GM19025 (cell line): ENCODE measurements around the gene UTS2R.
A peak's percentile ranks its signal among the peaks of the same experiment; 100 is the strongest.
"Not testable (repeated sequence)": the region's sequence is repeated elsewhere in the genome, so short reads cannot be mapped to it uniquely, and the experiment has no call there.

ENCODE experiments used
- ATAC-seq: cut with Tn5 transposase; IDR thresholded peaks from one replicate; pipeline ENCODE4 v1.9.1; 2021; ENCODE audit warnings: mild to moderate bottlenecking, low read depth, moderate library complexity; ENCODE audit not compliant: unreplicated experiment

The UTS2R gene

DNA sequence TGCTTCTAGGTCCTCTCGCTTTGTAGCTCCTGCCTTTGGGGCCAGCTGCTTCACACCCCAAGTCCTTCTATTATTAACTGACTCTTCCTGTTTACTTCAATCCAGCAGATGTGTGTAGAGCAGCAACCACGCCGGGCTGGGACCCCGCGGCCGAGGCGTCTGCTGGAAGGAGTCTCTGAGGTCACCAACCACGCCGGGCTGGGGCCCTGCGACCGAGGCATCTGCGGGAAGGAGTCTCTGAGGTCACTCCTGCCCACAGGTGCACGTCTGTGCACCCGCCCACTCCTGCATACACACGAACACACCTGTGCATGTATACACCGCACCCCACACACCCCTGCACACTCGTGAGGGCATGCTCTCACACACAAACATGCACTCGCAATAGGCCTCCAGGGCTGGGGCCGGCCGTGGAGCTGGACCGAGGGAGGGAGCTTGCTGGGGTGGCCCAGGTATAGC lies 20.3 kb upstream of the UTS2R start:
- peak; percentile 54 for ATAC-seq

DNA sequence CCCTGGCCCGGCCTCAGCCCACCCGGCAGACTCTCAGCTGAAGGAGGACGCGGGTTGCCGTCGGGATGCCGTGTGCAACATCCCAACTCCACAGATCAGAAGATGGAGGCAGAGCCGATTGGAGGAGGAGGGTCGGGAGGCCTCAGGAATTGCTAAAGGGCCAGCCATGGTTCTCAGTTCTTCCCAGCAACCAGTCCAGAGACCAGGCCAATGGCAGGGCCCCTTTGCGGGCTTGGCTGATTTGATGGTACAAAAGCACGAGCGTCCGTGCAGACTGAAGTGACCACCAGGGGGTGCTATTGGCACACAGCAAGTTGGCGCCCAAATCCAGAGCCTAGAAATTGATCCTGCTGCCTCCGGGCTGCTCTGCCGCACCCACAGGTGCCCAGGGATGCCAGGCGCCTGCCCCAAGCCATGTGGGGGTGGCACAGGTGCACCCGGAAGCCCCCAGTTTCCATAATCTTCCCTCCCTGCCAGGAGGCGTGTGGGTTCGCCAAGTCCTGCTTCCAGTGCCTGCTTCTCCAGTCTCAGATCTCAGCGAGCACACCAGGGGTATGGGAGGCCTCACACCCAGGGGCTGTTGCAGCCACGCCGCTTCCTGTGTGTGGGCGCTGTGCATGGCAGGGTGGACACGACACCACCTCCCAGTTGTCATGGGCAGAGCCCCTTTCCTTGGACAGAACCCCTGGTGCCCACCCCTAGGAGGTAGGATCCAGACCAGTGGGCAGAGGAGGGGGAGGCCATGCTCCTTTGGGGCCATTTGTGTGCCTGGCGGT lies 19.7 kb upstream of the UTS2R start:
- ATAC-seq = peak; percentile 24

DNA sequence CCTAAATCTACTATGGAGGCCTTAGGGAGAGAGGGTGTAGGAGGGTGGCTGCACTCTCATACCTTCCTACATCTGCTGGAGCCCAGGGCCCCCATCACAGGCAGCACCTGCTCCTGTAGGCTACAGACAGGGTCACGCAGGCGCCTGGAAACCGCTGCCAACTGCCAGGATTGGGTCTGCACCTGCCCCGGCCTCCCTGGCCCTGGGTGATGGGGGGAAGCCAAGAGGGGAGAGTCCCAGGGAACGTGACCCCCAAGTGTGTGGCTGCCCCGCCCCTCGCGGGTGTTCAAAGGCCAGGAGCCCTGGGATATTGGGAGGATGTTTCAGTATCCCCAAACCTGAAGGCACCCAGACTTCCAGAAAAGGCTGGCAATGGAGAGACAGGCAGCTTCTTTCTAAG lies 18.1 kb upstream of the UTS2R start:
- no peak for ATAC-seq

- ATAC-seq = no peak
Measured at GRCh38 chr17:82354804-82355308, 16.7 kb upstream of the UTS2R start.

- ATAC-seq = no peak
Measured at GRCh38 chr17:82355770-82356427, 15.7 kb upstream of the UTS2R start.

GRCh38 chr17:82356845-82357355 lies 14.7 kb upstream of the UTS2R start:
- ATAC-seq = no peak

DNA sequence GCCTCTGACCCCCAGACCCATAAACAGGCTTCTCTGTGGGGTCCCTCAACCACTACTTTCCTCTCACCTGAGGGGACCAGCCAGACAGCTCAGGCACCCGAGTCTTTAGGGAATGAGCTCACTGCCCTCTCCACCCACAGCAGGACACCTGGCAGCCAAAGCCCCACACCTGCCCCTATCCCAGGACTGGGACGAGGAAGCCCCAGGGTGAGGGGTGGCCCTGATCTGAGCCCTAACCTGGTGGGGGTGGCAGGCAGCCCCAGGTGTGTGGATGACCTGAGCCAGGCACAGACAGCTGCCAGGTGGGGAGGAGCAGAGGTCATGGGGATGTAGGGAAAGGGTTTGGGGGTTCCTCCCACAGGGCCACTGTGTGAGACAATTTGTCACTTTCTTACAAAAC lies 14.2 kb upstream of the UTS2R start:
- ATAC-seq = no peak

GRCh38 chr17:82358465-82359350 lies 12.9 kb upstream of the UTS2R start, which contains the start of gene TEX19:
Gene TEX19, plus strand, starts transcription at chr17:82359247. Its CDS starts 2,904 bp downstream, at chr17:82362151.
- ATAC-seq = no peak

DNA sequence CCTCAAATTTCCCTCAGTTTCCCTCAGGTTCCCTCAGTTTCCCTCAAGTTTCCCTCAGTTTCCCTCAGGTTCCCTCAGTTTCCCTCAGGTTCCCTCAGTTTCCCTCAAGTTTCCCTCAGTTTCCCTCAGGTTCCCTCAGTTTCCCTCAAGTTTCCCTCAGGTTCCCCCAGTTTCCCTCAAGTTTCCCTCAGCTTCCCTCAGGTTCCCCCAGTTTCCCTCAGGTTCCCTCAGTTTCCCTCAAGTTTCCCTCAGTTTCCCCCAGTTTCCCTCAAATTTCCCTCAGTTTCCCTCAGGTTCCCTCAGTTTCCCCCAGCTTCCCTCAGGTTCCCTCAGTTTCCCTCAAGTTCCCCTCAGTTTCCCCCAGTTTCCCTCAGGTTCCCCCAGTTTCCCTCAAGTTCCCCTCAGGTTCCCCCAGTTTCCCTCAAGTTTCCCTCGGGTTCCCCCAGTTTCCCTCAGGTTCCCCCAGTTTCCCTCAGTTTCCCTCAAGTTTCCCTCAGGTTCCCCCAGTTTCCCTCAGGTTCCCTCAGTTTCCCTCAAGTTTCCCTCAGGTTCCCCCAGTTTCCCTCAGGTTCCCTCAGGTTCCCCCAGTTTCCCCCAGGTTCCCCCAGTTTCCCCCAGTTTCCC lies 12.0 kb upstream of the UTS2R start:
- ATAC-seq = not testable (repeated sequence)

GRCh38 chr17:82361885-82362633 lies 9.5 kb upstream of the UTS2R start:
- ATAC-seq = no peak

GRCh38 chr17:82365606-82366295 lies 5.8 kb upstream of the UTS2R start:
- no peak for ATAC-seq

- no peak for ATAC-seq
Measured at GRCh38 chr17:82366749-82367148, 4.8 kb upstream of the UTS2R start.

DNA sequence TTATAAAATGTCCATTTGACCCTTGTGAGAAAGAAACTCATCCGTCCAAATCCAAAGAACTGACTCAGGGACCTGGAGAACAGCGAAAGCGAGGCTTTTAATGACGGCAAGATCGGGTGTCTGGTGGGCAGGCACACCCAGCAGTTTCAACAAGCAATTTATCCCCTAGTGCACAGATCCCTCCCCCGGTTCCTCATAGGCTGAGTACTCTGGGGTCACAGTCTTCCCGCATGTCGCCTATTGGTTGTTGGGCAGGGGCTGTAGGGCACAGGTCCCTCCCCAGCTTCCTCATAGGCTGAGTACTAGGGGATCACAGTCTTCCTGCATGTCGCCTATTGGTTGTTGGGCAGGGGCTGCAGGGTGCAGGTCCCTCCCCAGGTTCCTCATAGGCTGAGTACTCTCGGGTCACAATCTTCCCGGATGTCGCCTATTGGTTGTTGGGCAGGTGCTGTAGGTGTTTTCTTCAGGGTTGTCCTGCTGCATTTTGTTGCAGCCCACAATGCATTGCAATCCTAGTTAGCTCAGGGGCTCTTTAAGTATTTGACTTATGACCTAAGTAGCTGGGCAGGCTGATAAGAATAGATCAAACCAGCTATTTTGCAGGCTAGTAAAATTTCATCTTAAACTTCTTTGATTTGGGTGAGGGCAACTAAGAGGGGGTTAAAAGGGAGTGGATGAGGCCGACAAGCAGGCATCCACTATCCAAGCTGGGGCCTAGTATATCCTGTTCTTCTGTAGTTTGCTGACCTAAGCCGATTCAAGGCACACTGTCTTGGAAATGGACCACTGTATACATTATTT lies 3.6 kb upstream of the UTS2R start:
- ATAC-seq = no peak

GRCh38 chr17:82369211-82369610 lies 2.4 kb upstream of the UTS2R start:
- ATAC-seq = no peak

- no peak for ATAC-seq
Measured at GRCh38 chr17:82370471-82371332, 863 bp upstream of the UTS2R start.

DNA sequence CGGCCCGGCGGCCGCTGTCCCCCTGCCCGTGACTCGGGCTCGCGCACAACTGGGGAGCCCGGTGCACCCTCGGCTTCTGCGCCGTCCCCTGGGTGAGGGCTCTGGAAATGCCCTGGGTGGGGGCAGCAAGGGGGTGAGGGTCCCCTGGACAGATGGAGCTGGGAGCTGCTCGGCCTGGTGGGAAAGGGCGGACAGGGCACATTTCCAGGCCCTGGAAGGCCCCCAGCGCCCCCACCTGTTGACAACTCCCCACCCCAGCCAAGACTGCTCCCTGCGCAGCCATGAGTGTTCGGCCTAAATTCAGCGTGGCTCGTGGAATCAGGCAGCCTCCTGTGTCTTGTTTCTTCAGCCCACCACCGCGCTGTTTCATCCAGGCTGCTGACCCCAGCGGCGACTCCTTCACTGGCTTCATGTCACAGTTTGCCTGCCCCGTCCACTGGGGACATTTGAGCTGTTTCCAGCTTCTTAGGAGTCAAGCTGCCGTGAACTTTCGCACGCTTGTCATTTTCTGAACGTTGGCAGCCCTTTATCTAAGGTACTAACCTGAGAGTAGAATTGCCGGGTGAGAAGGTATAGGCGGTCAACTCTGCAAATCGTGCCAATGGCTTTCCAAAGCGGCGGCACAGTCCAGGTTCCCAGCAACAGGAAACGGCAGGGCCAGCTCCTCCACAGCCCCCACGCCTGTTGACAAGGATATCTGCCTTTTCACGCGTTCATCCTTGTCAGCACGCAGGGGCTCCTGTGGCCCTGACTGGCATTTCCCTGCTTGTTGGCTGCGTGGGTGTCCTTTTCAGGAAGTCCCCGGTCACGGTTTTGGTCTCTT lies 895 bp downstream of the UTS2R start:
- ATAC-seq = no peak
